Renal cortex interstitium (tissue), 15 donors: ENCODE results near the gene ANAPC7. TPM values are rescaled to one million over a fixed set of nuclear protein-coding genes. Genes with fewer than 3 reads are reported as not detected.
"Not testable (repeated sequence)": the region's sequence is repeated elsewhere in the genome, so short reads cannot be mapped to it uniquely, and the experiment has no call there.

Experiments used
- DNase-seq, 11 donors: peaks; one replicate each; pipeline ENCODE4 v3.0.0-alpha.2; 2013; ENCODE audit warnings: low read depth in 9 of 11, low spot score in 4 of 11; ENCODE audit errors: extremely low read depth in 1 of 11
- long read RNA-seq, 16 experiments: transcript quantifications; one replicate each; lab custom pipeline, GENCODE V29; 2026
- polyA plus RNA-seq, 3 donors: library from polyadenylated mRNA; unstranded; fragments of 120-200 nt; gene quantifications; one replicate each; pipeline ENCODE4 v1.2.1, GENCODE V29; 2013; ENCODE audit not compliant: insufficient read length in 3 of 3

Gene ANAPC7, protein sequence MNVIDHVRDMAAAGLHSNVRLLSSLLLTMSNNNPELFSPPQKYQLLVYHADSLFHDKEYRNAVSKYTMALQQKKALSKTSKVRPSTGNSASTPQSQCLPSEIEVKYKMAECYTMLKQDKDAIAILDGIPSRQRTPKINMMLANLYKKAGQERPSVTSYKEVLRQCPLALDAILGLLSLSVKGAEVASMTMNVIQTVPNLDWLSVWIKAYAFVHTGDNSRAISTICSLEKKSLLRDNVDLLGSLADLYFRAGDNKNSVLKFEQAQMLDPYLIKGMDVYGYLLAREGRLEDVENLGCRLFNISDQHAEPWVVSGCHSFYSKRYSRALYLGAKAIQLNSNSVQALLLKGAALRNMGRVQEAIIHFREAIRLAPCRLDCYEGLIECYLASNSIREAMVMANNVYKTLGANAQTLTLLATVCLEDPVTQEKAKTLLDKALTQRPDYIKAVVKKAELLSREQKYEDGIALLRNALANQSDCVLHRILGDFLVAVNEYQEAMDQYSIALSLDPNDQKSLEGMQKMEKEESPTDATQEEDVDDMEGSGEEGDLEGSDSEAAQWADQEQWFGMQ
- 10 to 100 TPM; 70.2 to 90.3 (median 75.2) TPM for polyA plus RNA-seq
- long read RNA-seq, donor 1, partial matches to known transcripts: 0 of 5 reads
- long read RNA-seq, donor 1, other reads (novel, unspliced or antisense): 0 of 5 reads
- long read RNA-seq, donor 2, partial matches to known transcripts: 0 of 7 reads
- long read RNA-seq, donor 2, other reads (novel, unspliced or antisense): 0 of 7 reads
- long read RNA-seq, donor 3, transcript ANAPC7-203 (11 exons, 3,045 nt): major isoform, 7 of 18 reads
- long read RNA-seq, donor 3, partial matches to known transcripts: 7 of 18 reads
- long read RNA-seq, donor 3, other reads (novel, unspliced or antisense): 0 of 18 reads
- long read RNA-seq, donor 4, partial matches to known transcripts: 0 of 9 reads
- long read RNA-seq, donor 4, other reads (novel, unspliced or antisense): 0 of 9 reads
- long read RNA-seq, donor 5: 0 reads
- long read RNA-seq, donor 6, partial matches to known transcripts: 0 of 12 reads
- long read RNA-seq, donor 6, other reads (novel, unspliced or antisense): 0 of 12 reads
- long read RNA-seq, donor 7, partial matches to known transcripts: 0 of 5 reads
- long read RNA-seq, donor 7, other reads (novel, unspliced or antisense): 0 of 5 reads
- long read RNA-seq, donor 8, transcript ANAPC7-203 (11 exons, 3,045 nt): major isoform, 9 of 14 reads
- long read RNA-seq, donor 8, partial matches to known transcripts: 0 of 14 reads
- long read RNA-seq, donor 8, other reads (novel, unspliced or antisense): 0 of 14 reads
- long read RNA-seq, donor 9, transcript ANAPC7-203 (11 exons, 3,045 nt): major isoform, 7 of 9 reads
- long read RNA-seq, donor 9, partial matches to known transcripts: 0 of 9 reads
- long read RNA-seq, donor 9, other reads (novel, unspliced or antisense): 0 of 9 reads
- long read RNA-seq, donor 10, partial matches to known transcripts: 0 of 4 reads
- long read RNA-seq, donor 10, other reads (novel, unspliced or antisense): 0 of 4 reads
- long read RNA-seq, donor 11, transcript ANAPC7-203 (11 exons, 3,045 nt): major isoform, 11 of 14 reads
- long read RNA-seq, donor 11, partial matches to known transcripts: 0 of 14 reads
- long read RNA-seq, donor 11, other reads (novel, unspliced or antisense): 0 of 14 reads
- long read RNA-seq, donor 12, partial matches to known transcripts: 0 of 4 reads
- long read RNA-seq, donor 12, other reads (novel, unspliced or antisense): 0 of 4 reads
- long read RNA-seq, donor 13: 0 reads
- long read RNA-seq, donor 14, partial matches to known transcripts: 0 of 5 reads
- long read RNA-seq, donor 14, other reads (novel, unspliced or antisense): 0 of 5 reads
- long read RNA-seq, donor 15, partial matches to known transcripts: 0 of 3 reads
- long read RNA-seq, donor 15, other reads (novel, unspliced or antisense): 0 of 3 reads
- long read RNA-seq, donor 16, transcript ANAPC7-201 (10 exons, 2,200 nt): minor isoform, 5 of 30 reads
- long read RNA-seq, donor 16, transcript ANAPC7-203 (11 exons, 3,045 nt): major isoform, 16 of 30 reads
- long read RNA-seq, donor 16, partial matches to known transcripts: 5 of 30 reads
- long read RNA-seq, donor 16, other reads (novel, unspliced or antisense): 0 of 30 reads

DNA sequence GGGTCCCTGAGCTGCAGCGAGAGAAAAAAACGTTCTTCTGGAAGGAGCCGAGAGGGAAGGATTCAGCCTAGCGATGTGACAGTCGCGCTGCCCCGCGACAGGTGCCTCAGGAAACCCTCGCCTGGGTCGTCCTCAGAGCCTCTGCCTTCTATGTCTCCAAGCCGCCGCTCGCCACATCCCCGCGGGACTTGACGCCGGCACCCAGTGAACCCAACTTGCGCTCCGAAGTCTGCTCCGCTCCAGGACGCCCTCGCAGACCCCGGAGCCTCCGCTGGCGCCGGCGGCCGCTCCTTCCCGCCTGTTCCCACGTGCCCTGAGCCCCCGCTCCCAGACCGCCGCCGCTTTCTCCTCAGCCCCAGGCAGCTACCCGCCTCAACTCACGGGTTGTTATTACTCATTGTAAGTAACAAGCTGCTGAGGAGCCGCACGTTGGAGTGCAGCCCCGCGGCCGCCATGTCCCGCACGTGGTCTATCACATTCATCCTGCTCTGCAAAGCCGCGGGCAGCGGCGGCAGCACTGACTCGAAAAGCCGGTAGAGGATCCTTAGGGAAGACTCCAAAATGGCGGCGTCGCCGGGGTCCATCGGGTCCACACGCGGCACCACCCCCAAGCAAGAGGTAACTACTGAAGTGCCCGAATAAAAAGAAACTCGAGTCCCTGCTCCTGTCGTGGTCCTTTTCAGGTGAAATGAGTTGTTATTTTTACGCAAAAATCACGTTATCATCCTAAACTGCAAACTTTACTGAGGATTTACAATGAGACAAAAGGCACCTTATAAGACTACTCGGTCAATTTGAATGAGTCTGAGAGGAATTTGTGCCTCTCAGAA lies at the start of gene ANAPC7:
Gene ANAPC7, minus strand, starts transcription at position 563 of the 830 bp plus-strand sequence. Its CDS starts 81 bp downstream, at position 482.
- DNase-seq: peak; percentile 78 to 89 (median 86)

DNA sequence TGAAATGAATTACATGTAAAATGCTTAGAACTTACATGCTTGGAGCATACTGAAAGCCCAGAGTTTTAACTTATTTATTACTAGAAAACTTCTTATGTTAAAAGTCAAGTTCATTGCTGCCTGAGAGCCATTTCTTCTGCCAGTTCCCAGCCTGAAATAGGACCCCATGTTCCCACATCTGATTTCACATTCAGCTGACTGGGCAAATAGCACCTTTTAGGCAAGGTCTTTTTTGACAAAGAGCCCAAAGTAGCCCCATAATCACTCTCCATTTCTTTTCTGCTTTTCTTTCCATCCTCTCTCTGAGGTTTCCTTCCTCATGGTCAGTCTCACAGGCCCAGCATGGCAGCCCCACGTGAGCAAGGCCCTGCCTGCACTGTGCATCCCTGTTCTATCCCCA lies 47.8 kb upstream of the ANAPC7 start:
- DNase-seq: no peak

DNA sequence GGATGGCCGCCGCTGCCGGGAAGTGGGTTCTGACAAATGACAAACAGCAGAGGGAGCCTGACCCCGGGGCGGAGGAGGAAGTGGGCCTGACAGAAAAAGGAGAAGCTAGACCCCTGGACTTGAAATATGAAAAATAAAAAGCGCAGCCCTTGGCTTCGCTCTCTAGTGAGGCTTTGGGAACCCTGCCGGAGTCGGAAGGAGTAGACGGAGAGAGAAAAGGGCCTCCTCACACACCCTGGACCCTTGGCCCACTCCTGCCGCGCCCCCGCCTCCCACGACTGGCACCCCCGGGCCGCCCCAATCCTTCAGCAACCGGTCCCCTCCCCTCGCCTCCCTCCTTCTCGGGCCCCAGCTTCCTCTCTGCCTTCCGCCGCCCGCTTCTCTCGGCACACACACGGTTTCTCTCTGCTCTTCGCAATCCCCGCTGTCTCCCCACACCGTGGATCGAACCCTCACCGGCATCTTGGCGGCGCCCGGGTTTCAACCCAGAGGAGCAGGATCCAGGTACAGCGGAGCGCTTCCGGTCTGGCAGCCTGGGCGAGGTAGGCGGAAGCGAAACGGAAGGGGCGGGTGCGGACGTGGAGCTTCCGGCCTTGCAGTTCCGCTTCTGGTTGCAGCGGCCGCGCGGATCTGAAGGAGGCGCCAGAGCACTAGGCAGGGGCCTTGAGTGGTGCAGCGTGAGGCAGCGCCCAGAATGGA lies 46.4 kb upstream of the ANAPC7 start, which contains the start of gene ARPC3:
Gene ARPC3, minus strand, starts transcription at position 539 of the 699 bp plus-strand sequence. Its CDS starts 77 bp downstream, at position 462.
- peak; percentile 81 to 95 (median 91) for DNase-seq

DNA sequence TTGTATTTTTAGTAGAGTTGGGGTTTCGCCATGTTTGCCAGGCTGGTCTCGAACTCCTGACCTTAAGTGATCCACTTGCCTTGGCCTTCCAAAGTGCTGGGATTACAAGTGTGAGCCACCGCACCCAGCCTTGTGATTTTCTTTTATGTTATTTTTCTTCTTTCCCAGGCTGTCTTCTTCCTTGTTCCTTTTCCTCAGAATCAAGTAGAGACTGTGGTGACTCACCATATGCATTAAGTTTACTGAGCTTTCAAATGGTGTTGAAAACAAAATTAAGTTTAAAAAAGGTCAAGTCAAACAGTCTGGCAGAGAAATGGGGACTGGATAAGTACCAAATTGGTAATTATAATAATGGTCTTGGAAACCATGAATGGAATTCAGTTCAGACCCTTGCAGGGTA lies 40.9 kb upstream of the ANAPC7 start:
- no peak for DNase-seq

DNA sequence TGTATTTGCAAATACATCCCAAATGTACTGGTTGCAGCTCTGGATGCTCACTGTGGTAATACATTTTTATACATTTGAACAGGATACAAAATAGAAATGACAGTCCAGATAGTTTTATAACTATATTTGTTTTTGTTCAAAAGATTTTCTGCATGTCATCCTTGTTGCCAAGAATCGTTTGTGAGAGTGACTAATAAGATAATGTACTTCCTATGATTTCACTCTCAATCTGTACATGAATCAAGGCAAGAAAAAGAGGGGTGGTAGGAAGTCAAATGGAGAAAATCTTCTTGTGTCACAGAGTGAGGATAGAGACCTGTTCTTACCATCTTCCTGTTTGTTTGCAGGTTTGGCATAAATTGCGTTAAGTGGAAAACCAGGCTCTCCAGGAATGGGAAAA lies 32.7 kb upstream of the ANAPC7 start:
- DNase-seq: no peak

DNA sequence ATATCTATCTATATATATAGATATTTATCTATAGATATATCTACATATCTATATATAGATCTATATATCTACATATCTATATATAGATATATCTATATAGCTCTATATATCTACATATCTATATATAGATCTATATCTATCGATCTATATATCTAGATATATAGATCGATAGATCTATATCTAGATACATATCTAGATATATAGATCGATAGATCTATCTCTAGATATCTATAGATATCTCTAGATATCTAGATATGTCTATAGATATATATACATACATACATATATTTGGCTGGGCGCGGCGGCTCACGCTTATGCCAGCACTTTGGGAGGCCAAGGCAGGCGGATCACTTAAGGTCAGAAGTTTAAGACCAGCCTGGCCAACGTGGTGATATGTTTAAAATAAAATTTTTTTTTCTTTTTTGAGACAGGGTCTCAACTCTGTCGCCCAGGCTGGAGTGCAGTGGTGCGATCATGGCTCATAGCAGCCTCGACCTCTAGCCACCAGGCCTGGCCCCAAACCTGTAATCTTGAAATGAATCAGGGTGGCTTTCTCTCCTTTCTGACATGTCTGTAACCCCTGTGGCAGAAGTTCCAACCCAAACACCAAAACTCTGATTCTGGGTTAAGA lies 28.6 kb upstream of the ANAPC7 start:
- DNase-seq: no peak

DNA sequence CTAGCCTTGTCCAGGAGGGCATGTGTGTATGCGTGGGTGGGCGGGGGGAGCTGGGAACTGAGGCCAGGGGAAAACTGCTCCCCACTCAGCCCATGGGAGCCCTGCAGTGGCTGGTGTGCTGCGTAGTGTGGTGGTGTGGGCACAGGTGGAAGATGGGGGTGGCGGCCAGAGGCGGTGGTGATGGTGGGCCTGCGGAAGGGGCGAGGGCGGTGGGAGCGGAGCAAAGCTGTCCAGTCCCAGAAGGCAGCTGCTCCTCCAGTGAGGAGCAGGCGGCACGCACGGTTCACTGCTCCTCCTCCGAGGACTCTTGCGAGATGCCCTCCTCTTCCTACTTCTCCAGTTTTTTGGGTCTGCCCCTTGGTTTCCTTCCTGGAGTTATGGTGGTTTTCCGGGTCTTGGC lies 26.2 kb upstream of the ANAPC7 start:
- DNase-seq: not testable (repeated sequence)

DNA sequence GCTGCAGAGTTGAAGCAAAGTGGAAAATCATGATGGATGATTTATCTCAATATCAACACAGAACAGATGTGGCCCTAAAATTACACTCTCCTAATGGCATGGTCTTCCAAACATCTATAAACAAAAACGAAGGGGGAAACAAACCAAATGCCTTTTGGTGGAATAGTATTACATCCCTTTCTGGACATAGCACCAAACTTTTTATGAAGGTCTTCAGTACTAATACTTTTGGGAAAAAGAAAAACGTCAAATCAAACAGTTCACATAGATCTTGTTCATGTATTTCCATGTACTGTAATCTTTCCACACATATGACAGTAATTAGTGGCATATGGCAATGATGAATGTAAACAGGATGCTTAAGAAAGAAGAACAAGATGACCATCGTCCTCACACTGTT lies 22.9 kb upstream of the ANAPC7 start:
- no peak for DNase-seq

DNA sequence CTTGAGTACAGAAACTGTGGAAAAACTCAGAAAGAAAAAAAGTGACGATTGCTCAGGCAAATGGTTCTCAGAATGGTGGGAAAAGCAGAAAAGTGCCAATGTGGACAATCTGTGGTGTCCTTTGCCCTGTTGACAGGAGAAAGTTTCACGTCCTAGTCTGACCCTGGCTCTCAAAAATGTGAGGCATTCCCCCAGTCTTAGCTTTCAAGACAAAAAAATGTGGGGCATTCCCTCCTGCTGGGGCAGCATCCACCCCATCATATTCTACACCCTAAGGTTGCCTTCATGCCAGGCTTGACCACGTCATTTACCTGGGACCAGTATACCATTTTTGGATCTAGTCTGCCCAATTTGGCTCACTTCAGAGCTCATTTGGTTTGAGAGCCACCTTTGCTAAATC lies 20.7 kb upstream of the ANAPC7 start:
- DNase-seq: no peak

DNA sequence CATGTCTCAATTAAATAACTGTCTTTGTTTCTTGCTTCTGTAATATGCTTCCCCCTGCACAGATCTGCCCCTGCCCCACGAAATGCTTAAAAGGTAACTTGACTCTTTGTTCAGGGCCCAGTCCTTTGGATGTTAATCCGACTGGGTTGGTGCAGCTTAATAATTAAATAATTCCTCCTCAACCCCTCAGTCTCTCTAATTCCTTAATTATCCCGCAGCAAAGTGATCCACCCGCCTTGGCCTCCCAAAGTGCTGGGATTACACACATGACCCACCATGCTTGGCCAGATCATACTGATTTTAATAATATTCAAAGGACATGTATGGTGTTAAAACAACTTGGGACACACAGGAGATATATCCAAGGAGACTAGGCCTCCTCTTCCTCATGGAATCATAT lies 18.2 kb upstream of the ANAPC7 start:
- no peak for DNase-seq

DNA sequence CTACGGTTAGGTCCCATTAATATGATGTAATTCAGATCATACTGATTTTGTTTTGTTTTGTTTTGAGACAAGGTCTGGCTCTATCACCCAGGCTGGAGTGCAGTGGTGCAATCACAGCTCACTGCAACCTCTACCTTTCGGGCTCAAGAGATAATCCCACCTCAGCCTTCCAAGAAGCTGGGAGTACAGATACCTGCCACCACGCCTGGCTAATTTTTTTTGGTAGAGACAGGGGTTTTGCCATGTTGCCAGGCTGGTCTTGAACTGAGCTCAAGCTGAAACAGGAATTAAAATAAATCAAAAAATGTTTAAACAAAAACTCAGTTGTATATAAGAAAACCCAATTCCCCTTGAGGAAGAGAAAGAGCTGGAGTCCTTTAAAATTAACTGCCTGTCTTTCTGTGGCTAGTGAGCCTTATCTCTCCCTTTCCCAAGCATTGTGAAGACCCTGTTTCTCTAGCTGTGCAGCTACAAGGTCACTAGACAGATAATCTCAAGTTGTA lies 17.7 kb upstream of the ANAPC7 start:
- no peak for DNase-seq

DNA sequence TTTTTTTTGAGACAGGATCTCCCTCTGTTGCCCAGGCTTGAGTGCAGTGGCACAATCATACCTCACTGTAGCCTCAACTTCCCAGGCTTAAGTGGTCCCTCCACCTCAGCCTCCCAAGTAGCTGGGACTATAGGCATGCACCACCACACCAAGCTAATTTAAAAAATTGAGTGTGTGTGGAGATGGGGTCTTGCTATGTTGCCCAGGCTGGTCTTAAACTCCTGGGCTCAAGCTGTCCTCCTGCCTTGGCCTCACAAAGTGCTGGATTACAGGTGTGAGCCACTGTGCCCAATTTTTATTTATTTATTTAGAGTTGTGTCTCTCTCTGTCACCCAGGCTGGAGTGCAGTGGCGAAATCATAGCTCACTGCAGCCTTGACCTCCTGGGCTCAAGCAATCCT lies 17.1 kb upstream of the ANAPC7 start:
- not testable (repeated sequence) for DNase-seq

DNA sequence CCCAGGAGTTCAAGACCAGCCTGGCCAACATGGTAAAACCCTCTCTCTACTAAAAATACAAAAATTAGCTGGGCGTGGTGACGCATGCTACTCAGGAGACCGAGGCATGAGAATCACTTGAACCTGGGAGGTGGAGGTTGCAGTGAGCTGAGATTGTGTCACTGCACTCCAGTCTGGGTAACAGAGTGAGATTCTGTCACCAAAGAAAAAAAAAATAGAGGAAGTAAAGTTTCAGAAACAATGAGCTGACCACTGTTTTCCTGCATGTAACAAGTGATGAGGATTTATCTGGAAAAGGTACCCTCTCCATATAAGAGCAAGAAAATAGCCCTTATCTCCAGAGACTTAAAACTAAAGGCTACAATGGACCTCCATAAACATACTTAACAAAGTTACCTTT lies 13.6 kb upstream of the ANAPC7 start:
- DNase-seq: not testable (repeated sequence)

DNA sequence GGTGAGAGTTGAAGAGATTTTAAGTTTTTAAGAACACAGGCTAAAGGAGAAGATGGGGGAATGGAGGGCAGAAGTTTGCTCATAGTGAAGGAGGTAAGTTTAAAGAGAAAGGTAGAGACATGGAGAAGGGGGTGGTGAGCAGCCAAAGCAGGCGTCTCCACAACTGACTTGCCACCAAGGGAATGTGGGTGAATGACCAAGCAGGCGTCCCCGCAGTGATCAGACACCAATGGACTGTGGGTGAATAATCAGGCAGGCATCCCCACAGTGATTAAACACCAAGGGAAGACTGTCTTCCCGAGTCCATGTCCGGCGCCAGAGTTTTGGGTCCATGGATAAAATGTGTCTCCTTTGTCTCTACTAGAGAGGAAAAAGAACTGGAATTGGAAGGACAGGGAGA lies 6.6 kb upstream of the ANAPC7 start:
- DNase-seq: not testable (repeated sequence)

DNA sequence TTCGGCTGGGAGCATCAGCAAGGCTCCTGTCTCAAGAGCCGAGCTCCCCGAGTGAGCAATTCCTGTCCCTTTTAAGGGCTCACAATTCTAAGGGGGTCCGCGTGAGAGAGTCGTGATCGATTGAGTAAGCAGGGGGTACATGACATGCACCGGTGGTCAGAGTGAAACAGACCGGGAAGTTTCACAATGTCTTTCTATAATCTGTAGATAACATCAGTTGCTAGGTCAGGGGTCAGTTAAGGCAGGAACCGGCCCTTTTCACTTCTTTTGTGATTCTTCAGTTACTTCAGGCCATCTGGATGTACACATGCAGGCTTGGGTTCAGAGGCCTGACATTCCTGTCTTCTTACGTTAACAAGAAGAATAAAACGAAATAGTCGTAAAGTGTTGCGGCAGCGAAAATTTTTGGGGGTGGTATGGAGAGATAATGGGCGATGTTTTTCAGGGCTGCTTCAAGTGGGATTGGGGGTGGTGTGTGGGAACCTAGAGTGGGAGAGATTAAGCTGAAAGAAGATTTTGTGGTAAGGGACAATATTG lies 1.7 kb upstream of the ANAPC7 start:
- DNase-seq: not testable (repeated sequence)
